ENCODE measurements around the gene CIC.

Gene CIC

DNA sequence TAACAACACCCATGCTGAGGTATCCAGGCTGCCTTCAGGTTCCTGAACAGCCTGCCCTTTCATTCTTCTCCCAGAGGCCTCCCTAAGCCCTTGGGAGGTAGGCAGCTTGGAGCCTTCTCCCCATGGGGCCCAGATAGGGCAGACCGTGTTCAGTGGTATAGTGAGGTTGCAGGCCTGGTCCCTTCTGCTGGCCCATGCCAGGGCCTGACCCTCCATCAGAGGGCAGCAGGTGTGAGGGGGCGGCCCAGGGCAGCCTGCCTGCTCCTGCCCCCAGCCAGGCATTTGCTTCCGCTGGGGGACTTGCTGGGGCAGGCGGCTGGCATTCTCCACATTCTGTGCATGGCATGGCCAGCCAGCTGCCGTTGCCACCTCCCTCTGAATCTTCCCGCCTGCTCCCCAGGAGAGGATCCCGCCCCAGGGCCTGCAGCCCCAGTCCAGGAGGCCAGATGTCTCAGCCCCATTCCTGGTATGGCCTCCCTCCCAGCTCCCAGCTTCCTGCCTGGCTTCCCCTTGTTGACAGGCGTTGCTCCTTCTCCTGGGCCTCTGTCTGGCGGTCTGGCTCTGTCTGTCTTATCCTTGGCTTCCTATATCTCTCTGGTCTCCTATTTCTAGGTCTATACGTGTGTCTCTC, 8.9 kb downstream of the CIC start:
- DNase-seq (ENCODE audit: low spot score) = no peak

DNA sequence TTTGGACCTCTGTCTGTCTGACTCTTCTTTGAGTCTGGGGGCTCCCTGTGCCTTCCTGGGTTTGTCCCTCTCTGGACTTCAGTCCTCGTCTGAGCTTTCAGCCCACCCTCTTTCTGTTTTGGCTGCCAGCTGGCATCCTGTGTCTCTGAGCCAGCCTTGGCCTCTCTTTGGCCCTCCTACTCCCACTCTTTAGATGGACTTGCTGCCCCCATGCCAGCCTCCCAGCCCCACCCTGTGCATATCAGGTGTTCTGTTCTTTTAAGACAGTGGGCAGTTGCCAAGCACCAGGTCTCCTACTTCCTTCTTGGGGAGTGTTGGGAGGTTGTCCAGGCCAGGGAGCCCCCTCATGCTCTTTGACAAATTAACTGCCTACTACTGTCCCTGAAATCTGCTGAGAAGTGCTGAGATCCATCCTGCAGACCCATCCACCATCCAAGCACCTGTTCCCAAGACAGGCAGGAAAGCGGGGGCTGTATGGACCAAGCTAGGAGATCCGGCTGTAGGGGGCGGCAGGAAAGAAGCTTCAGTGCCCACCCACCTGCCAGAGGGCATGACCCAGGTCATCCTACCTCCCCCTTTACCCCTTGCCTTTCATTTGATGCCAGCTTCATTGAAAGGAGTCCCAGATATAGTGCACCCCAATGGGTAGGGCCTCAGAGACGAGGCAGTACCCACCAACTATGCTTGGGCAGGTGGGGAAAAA, 9.6 kb downstream of the CIC start:
- DNase-seq (ENCODE audit: low spot score) = no peak

GRCh38 chr19:42279155-42279901, 10.3 kb downstream of the CIC start:
- no peak for DNase-seq (ENCODE audit: low spot score)

- peak; percentile 88 for DNase-seq (ENCODE audit: low spot score)
Measured at GRCh38 chr19:42279902-42280814, 11.1 kb downstream of the CIC start.

GRCh38 chr19:42280815-42281145, 11.7 kb downstream of the CIC start:
- no peak for DNase-seq (ENCODE audit: low spot score)

GRCh38 chr19:42281146-42281826, 12.2 kb downstream of the CIC start:
- DNase-seq (ENCODE audit: low spot score) = peak; percentile 52

GRCh38 chr19:42281827-42282762, 13.0 kb downstream of the CIC start:
- peak; percentile 28 for DNase-seq (ENCODE audit: low spot score)

DNA sequence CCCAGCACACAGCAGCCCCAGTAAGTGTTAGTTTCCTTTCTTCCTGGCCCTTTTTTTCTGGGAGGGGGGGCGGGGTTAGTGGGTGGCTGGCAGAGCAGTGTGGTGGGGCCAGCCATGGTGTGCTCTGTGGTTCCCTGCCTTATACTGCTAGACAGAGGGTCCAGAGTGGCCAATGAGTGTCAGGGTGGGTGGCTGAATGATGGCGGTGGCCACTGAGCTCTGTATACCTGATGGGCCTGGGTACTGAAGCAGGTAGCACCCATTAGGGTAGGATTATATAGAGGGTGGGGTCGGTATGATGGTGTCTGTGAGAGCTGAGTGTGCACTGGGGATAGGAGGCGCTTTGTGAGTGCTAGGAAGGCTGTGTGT, 13.8 kb downstream of the CIC start:
- DNase-seq (ENCODE audit: low spot score) = no peak

- DNase-seq (ENCODE audit: low spot score) = peak; percentile 94
Measured at GRCh38 chr19:42283188-42284065, 14.4 kb downstream of the CIC start.

DNA sequence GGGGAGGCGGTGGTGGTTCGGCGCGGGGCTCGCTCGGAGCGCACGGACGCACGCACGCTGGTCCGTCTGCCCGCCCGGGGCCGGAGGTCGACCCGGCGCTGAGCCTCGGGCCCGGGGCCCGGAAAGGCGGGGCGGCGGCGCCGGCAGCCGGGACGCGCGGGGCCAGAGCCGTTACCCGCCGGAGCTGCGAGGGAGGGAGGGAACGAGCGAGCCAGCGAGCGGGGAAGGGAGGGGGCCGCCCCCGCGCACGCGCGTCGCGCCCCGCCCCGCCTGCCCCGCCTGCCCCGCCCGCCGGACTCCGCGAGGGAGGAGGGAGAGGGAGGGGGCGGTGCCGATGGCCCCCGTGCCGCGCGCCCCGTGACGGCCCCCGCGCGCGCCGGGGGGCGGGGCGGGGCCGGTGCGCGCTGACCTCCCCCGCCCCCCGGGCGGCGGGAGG, 15.0 kb downstream of the CIC start:
- peak; percentile 89 for DNase-seq (ENCODE audit: low spot score)

GRCh38 chr19:42284591-42285341, 15.7 kb downstream of the CIC start:
- no peak for DNase-seq (ENCODE audit: low spot score)

DNA sequence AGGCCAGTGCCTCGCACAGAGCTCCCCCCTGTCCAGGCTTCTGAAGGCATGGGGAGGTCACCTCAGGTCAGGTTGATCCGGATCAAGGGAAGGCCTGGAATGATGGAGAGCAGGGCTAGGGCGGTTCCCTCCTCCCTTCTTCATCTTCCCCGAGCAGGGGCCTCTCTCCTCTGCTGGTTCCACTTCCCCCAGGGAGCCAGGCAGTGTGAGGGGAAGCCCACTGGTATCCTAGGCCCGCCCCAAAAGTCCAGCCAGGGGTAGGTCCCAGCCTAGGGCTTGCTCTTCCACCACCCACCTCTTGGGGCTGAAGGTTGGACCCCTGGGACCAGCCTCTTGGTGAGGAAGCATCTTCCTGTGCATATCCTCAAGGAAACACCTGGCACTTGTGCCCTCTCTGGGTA, 16.5 kb downstream of the CIC start:
- DNase-seq (ENCODE audit: low spot score) = no peak

DNA sequence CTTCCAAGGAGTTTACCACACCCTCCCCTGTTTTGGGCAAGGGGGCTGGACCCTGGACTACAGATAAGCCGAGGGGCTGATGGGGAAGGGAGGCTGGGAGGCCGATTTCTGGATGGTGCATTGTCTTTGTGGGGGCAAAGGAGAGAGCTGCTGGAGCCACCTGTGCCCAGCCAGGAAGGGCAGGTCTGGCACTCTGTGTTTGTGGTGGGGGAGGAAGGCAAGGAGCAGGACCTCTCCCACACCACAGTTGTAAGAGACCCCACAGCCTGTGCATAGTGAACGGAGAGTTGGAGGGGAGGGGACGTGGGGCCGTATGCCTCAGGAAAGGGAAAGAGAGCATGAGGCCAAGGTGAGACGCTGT, 16.9 kb downstream of the CIC start:
- DNase-seq (ENCODE audit: low spot score) = no peak

GRCh38 chr19:42286349-42287016, 17.4 kb downstream of the CIC start:
- DNase-seq (ENCODE audit: low spot score) = no peak

DNA sequence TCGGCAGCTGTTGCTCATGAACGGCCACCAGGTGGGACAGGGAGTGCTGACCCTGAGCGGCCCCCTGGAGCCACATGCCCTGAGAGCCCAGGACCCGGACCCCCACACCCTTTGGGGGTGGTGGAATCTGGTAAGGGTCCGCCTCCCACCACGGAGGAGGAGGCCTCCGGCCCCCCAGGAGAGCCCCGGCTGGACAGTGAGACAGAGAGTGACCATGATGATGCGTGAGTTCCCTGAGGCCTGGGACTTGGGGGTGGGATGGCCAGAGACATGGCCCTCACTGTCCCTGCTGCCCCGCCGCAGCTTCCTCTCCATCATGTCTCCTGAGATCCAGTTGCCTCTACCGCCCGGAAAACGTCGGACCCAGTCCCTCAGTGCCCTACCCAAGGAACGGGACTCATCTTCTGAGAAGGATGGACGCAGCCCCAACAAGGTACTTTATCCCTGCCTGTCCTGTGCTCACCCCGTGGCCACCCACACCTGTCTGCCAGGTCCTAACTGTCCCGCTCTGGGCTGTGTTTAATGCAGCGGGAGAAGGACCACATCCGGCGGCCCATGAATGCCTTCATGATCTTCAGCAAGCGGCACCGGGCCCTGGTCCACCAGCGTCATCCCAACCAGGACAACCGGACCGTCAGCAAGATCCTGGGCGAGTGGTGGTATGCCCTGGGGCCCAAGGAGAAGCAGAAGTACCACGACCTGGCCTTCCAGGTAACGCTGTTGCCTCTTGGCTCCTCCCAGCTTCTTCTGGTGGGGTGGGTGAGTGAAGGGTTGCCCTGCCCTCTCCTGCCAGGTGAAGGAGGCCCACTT, 18.2 kb downstream of the CIC start:
- no peak for DNase-seq (ENCODE audit: low spot score)

- DNase-seq (ENCODE audit: low spot score) = no peak
Measured at GRCh38 chr19:42287827-42288107, 18.7 kb downstream of the CIC start.

- DNase-seq (ENCODE audit: low spot score) = no peak
Measured at GRCh38 chr19:42288387-42288786, 19.3 kb downstream of the CIC start.

All from hematopoietic multipotent progenitor cell treated with erythropoietin and hydrocortisone succinate and interleukin-3 and kit ligand, for 17 days (in vitro differentiated cells).